ENCODE data around the gene TYSND1.
"Not testable (repeated sequence)": the region's sequence is repeated elsewhere in the genome, so short reads cannot be mapped to it uniquely, and the experiment has no call there.

Gene TYSND1

GRCh38 chr10:70118196-70118595 lies 28.3 kb downstream of the TYSND1 start:
- peaks cover 52% of the 10 kb centered on the region for H3K36me3 ChIP-seq
- H3K4me3 ChIP-seq: no peak overlapping the region
- no peak overlapping the region for H3K9ac ChIP-seq
- H3K9me3 ChIP-seq: no peaks in the 10 kb centered on the region
- H3K27me3 ChIP-seq: no peaks in the 10 kb centered on the region
- no peak for TF ChIP-seq Cebpa-rat (IDR thresholded peaks at IDR 0.05)
- peaks cover 11% of the 10 kb centered on the region for H3K4me1 ChIP-seq
- H4K20me1 ChIP-seq: no peaks in the 10 kb centered on the region
- H3K4me2 ChIP-seq: no peak overlapping the region
- H3K27ac ChIP-seq: no peak overlapping the region

- Histone ChIP-seq H3K9ac (no peak overlapping the region), H3K27ac (no peak overlapping the region), H3K36me3 (peaks cover 57% of the 10 kb centered on the region), H3K9me3 (no peaks in the 10 kb centered on the region), H4K20me1 (no peaks in the 10 kb centered on the region), H3K4me2 (no peak overlapping the region), H3K4me3 (no peak overlapping the region), H3K27me3 (no peaks in the 10 kb centered on the region), H3K4me1 (peaks cover 17% of the 10 kb centered on the region)
- TF ChIP-seq Cebpa-rat (IDR thresholded peaks at IDR 0.05): no peak
These were observed 28.9 kb downstream of the TYSND1 start for GRCh38 chr10:70117646-70118045.

- H3K9me3 ChIP-seq: no peaks in the 10 kb centered on the region
- no peaks in the 10 kb centered on the region for H3K27me3 ChIP-seq
- peaks cover 68% of the 10 kb centered on the region for H3K36me3 ChIP-seq
- H3K4me3 ChIP-seq: no peak overlapping the region
- H3K4me2 ChIP-seq: no peak overlapping the region
- H3K9ac ChIP-seq: no peak overlapping the region
- H3K27ac ChIP-seq: no peak overlapping the region
- peaks cover 23% of the 10 kb centered on the region for H3K4me1 ChIP-seq
- no peak for TF ChIP-seq Cebpa-rat (IDR thresholded peaks at IDR 0.05)
- H4K20me1 ChIP-seq: no peaks in the 10 kb centered on the region
These were observed 30.4 kb downstream of the TYSND1 start for GRCh38 chr10:70115948-70116682.

- no peak overlapping the region for H3K9ac ChIP-seq
- H3K27ac ChIP-seq: no peak overlapping the region
- no peaks in the 10 kb centered on the region for H3K9me3 ChIP-seq
- peaks cover 23% of the 10 kb centered on the region for H3K4me1 ChIP-seq
- no peaks in the 10 kb centered on the region for H3K27me3 ChIP-seq
- no peak overlapping the region for H3K4me2 ChIP-seq
- TF ChIP-seq Cebpa-rat (IDR thresholded peaks at IDR 0.05): no peak
- peaks cover 68% of the 10 kb centered on the region for H3K36me3 ChIP-seq
- no peak overlapping the region for H3K4me3 ChIP-seq
- H4K20me1 ChIP-seq: no peaks in the 10 kb centered on the region
These were observed 31.6 kb downstream of the TYSND1 start for GRCh38 chr10:70114902-70115301.

GRCh38 chr10:70112071-70112470 lies 34.4 kb downstream of the TYSND1 start:
- Histone ChIP-seq H3K4me1 (peaks cover 38% of the 10 kb centered on the region), H3K4me2 (no peak overlapping the region), H3K4me3 (no peak overlapping the region), H3K27ac (no peak overlapping the region), H3K9me3 (no peaks in the 10 kb centered on the region), H3K27me3 (no peaks in the 10 kb centered on the region), H4K20me1 (no peaks in the 10 kb centered on the region), H3K36me3 (peaks cover 66% of the 10 kb centered on the region), H3K9ac (no peak overlapping the region)
- TF ChIP-seq Cebpa-rat (IDR thresholded peaks at IDR 0.05): no peak

- H3K27me3 ChIP-seq: no peaks in the 10 kb centered on the region
- H3K4me1 ChIP-seq: peaks cover 44% of the 10 kb centered on the region
- no peak for TF ChIP-seq Cebpa-rat (IDR thresholded peaks at IDR 0.05)
- no peak overlapping the region for H3K27ac ChIP-seq
- no peaks in the 10 kb centered on the region for H3K9me3 ChIP-seq
- H3K9ac ChIP-seq: no peak overlapping the region
- H3K4me2 ChIP-seq: no peak overlapping the region
- no peaks in the 10 kb centered on the region for H4K20me1 ChIP-seq
- no peak overlapping the region for H3K4me3 ChIP-seq
- peaks cover 66% of the 10 kb centered on the region for H3K36me3 ChIP-seq
These were observed 35.0 kb downstream of the TYSND1 start for GRCh38 chr10:70111496-70111895.

- Histone ChIP-seq H3K4me1 (peaks cover 45% of the 10 kb centered on the region), H3K27ac (no peak overlapping the region), H3K9me3 (no peaks in the 10 kb centered on the region), H3K4me2 (no peak overlapping the region), H3K27me3 (no peaks in the 10 kb centered on the region), H3K4me3 (no peak overlapping the region), H4K20me1 (no peaks in the 10 kb centered on the region), H3K36me3 (peaks cover 75% of the 10 kb centered on the region), H3K9ac (no peak overlapping the region; the same call in 1 of the 2 replicates)
- TF ChIP-seq Cebpa-rat (IDR thresholded peaks at IDR 0.05): no peak
These were observed 37.3 kb downstream of the TYSND1 start for GRCh38 chr10:70109064-70109729.

- H4K20me1 ChIP-seq: no peaks in the 10 kb centered on the region
- TF ChIP-seq Cebpa-rat (IDR thresholded peaks at IDR 0.05): no peak
- peak overlapping the region; percentile 51 for H3K4me2 ChIP-seq
- no peaks in the 10 kb centered on the region for H3K27me3 ChIP-seq
- no peak overlapping the region for H3K4me3 ChIP-seq
- H3K4me1 ChIP-seq: peaks cover 25% of the 10 kb centered on the region
- H3K9ac ChIP-seq: 0 out of 2 replicates have a peak overlapping the region, but pooled peaks have one; percentile 15
- H3K36me3 ChIP-seq: peaks cover 74% of the 10 kb centered on the region
- no peaks in the 10 kb centered on the region for H3K9me3 ChIP-seq
- peak overlapping the region; percentile 43; the same call in 1 of the 2 replicates for H3K27ac ChIP-seq
These were observed 39.3 kb downstream of the TYSND1 start for GRCh38 chr10:70106958-70107791.

GRCh38 chr10:70101668-70102067 lies 44.8 kb downstream of the TYSND1 start:
- TF ChIP-seq Cebpa-rat (IDR thresholded peaks at IDR 0.05): no peak
- 0 out of 2 replicates have a peak, but pooled peaks cover 5% of the 10 kb centered on the region for H3K9me3 ChIP-seq
- H3K27ac ChIP-seq: no peak overlapping the region
- H3K27me3 ChIP-seq: no peaks in the 10 kb centered on the region
- H3K4me3 ChIP-seq: no peak overlapping the region
- peaks cover 4% of the 10 kb centered on the region for H3K4me1 ChIP-seq
- no peak overlapping the region for H3K9ac ChIP-seq
- H3K4me2 ChIP-seq: no peak overlapping the region
- peaks cover 92% of the 10 kb centered on the region for H3K36me3 ChIP-seq
- no peaks in the 10 kb centered on the region for H4K20me1 ChIP-seq

- H3K27ac ChIP-seq, H3K4me1 ChIP-seq, H3K27me3 ChIP-seq, H3K9ac ChIP-seq, H4K20me1 ChIP-seq, H3K4me2 ChIP-seq, H3K9me3 ChIP-seq, H3K4me3 ChIP-seq: not testable (repeated sequence)
- H3K36me3 ChIP-seq: peaks cover 96% of the 10 kb centered on the region
These were observed 45.4 kb downstream of the TYSND1 start for GRCh38 chr10:70101068-70101562.
